GM19397 (cell line): ENCODE data around the gene ANKHD1.
A peak's percentile ranks its signal among the peaks of the same experiment; 100 is the strongest.

Experiments
- ATAC-seq: cut with Tn5 transposase; IDR thresholded peaks from one replicate; pipeline ENCODE4 v1.9.1; 2021; ENCODE audit warnings: mild to moderate bottlenecking, moderate library complexity; ENCODE audit not compliant: unreplicated experiment

ANKHD1 gene

DNA sequence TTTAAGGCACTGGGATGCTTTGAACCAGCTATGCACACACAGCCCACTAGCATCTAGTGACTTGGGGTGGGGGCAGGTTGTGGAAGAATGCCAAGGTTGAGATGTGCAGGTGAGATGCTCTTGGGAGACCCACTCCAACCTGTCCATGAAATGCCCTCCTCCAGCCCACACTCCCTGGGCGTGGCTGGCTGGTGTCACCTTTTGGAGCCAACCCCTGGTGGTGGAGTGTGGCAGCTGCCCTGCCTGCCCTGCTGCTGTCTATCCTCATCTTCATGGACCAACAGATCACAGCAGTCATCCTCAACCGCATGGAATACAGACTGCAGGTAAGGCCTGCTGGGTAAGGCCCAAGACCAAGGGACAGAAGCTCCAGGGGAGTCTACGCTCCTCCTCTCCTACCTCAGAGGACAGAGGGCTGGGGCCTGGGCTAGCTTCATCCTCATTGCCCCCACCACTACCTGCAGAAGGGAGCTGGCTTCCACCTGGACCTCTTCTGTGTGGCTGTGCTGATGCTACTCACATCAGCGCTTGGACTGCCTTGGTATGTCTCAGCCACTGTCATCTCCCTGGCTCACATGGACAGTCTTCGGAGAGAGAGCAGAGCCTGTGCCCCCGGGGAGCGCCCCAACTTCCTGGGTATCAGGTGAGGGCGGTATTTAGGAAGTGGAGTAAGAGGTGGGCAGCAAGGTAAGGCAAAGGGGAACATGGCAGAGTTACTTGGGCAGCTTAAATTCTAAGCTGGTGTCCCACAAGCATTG is 34.2 kb upstream of the ANKHD1 start:
- ATAC-seq = no peak

DNA sequence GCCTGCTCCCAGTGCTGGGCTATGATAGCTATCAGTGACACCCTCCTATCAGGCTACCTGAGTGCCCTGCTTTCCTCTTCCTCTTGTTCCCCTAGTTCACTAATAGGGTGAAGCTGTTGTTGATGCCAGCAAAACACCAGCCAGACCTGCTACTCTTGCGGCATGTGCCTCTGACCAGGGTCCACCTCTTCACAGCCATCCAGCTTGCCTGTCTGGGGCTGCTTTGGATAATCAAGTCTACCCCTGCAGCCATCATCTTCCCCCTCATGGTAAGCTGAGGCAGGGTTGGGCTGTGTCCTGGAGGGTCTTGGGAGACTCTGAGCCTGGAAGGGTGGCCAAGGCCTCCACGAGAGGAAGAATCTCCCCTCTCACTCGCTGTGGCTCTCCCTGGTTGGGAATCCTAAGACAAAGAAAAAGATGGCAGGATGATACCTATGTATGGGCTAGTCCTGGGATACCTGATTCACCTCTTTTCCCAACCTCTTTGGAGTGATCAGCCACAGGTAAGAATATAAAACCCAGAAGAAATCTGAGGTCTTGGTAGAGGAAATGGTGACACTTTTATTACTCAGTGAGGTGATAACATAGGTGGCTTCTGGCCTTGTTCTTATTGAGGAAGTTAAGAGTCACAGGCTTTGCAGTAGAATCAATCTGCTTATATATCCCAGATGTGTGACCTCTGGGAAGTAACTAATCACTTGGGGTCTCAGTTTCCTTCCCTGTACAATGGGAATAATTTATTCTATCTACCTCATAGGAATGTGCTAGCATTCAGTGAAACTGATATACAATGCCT is 30.1 kb upstream of the ANKHD1 start:
- no peak for ATAC-seq

DNA sequence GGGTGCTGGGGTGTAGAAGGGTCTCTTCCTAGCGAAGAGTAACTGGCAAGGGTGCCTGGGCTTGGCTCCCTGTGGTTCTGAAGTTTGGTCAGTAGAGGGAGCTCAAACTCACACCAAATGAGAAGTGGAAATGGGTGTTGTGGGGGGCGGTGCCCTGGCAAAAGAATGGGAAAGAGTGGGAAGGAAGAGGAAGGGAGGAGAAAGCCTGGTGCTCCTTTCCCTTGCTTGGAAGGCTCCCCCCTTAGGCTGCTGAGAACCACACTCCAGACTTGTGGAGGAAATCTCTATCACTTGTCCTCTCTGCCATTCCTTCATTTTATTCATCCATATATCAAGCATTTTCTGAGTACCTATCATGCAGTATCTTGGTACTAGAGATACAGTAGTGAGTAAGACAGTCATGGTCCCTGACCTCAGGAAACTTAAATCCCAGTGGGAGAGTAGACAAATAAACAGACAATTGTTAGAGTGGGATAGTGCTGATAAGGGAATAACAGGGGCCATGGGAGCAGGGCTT is 28.6 kb upstream of the ANKHD1 start:
- ATAC-seq = no peak

DNA sequence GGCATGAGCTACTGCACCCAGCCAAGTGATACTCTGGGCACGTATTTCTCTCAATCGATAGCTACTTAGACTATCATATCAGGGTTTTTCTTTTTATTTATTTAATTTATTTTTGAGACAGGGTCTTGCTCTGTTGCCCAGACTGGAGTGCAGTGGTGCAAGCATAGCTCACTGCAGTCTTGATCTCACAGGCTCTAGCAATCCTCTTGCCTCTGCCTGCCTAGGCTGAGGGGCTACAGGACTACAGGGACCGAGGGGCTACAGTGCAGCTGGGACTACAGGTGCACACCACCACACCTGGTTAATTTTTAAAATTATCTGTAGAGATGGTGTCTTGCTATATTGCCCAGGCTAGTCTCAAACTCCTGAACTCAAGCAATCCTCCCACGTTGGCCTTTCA is 20.3 kb upstream of the ANKHD1 start:
- ATAC-seq = no peak

DNA sequence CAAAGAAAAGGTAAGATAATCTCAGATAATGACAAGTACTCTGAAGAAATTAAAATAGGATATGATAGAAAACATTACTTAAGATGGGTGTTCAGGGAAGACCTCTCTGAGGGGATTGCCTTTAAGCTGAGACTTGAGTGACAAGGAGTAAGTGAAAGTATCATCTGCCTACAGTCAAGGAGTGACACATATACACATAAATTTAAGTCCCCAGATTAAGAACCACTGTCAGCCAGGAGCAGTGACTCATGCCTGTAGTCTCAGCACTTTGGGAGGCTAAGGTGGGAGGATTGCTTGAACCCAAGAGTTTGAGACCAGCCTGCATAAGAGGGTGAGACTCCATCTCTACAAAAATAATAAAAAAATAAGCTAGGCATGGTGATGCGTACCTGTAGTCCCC is 19.7 kb upstream of the ANKHD1 start:
- no peak for ATAC-seq

DNA sequence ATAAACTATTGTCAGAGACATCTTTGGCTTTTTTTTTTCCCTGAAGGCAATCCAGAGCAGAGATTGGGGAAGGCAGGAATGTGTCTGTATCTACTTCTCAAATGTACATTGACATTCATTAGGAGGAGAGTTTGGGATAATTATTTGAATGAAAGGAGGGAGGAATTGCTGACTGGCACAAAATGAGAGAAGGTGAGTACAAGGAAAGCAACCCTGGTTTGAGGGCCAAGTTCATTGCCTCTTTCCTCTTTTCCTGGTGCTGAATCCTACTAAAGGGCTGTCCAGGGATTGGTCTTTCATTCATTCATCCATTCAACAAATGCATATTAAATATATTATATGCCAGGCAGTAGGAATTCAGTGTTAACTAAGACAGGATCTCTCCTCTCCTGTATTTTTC is 18.8 kb upstream of the ANKHD1 start:
- ATAC-seq = no peak

DNA sequence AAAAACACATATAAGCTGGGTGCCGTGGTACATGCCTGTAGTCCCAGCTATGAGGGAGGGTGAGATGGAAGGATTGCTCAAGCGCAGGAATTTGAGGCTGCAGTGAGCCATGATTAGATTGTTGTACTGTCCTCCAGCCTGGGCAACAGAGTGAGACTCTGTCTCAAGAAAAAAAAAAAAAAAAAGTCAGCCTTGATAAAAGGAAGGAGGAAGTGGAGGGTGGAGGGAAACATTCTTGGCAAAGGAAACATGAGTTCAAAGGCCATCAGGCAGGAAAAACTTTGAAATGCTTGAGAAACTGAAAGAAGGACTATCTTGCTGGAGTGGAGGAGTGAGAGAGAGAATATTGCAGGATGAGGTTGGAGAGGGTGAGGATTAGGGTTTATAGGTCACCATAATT is 18.3 kb upstream of the ANKHD1 start:
- no peak for ATAC-seq

DNA sequence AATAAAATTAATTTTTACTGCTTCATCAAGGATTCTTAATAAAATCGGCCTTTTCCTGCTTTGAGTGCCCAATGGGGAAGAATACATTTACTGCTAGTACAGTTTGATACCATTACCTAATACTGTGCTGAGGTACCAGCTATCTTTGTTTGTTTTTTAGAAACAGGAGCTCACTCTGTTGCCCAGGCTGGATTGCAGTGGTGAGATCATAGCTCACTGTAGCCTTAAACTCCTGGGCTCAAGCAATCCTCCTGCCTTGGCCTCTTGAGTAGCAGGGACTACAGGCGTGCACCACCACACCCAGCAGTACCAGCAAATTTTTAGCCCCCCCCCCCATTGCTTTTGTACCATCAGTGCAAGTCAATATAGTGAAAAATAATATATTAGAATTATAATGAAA is 13.6 kb upstream of the ANKHD1 start:
- no peak for ATAC-seq

DNA sequence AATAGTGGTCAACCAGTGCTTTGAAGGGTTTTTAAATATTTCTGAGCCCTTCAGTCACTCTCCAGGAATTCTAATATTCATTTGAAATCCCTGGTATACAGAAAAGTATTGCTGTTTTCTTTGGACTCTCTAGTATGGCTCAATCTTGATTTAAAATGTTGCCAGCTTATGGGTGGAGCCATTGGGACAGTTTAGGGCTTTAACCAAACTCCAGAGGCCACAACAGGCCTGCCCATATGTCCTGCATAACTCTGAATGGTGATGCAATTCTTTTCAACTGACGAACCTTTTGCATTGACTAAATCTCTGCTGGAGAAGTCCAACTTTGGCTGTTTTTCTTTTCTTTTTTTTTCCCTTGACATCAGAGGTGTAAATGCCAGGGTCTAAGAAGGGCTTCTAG is 10.3 kb upstream of the ANKHD1 start:
- ATAC-seq = no peak

DNA sequence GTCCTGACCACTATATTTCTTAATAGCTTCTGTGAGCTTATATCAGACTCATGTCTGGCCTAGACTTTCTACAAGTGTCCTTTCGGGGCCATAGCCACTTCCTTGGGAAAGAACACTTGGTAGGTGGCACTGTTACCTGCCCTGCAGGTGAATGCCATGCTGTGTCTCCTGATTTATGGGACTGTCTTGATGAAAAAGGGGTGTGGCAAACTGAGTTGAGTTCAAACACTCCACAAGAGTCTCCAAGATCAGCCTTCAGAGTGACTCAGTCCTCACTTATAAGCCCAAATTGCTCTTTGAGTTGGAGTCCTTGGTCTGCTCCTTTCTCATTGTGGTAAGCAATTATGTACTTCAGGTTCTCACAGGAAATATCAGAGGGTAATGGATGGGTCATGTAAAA is 9.9 kb upstream of the ANKHD1 start:
- ATAC-seq = no peak

DNA sequence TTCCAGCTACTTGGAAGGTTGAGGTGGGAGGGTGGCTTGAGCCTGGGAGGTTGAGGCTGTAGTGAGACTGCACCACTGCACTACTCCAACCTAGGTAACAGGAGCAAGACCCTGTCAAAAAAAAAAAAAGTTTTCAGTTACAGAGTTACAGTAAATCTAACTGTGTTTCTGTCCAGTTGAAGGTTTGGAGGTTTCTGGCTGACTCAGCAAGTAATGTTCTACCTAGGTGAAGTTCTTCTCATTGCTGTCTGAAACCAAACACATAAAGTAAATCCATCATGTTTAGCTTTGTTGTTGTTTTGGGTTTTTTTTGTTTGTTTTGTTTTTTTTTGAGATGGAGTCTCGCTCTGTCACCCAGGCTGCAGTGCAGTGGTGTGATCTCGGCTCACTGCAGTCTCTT is 7.9 kb upstream of the ANKHD1 start:
- ATAC-seq = no peak

DNA sequence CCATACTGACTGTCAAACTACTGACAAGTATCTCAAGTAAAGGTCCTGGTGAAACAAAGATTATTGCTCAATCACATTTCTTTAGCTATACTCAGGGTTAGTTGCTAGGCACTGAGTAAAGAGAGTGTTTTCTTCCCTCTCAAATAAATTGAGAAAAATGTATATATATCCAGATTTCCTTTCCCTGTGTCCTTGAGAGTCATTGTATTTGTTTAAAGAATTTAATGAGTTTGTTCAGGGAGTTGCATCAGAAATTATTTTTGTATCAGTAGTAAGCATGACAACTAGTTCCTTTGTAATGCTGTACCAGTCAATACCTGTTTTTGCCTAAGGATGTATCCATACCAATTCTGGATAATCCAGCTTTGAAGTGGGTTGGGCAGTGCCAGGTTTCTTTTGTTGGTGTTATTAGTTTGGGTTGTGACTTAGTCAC is 3.2 kb upstream of the ANKHD1 start:
- ATAC-seq = no peak

DNA sequence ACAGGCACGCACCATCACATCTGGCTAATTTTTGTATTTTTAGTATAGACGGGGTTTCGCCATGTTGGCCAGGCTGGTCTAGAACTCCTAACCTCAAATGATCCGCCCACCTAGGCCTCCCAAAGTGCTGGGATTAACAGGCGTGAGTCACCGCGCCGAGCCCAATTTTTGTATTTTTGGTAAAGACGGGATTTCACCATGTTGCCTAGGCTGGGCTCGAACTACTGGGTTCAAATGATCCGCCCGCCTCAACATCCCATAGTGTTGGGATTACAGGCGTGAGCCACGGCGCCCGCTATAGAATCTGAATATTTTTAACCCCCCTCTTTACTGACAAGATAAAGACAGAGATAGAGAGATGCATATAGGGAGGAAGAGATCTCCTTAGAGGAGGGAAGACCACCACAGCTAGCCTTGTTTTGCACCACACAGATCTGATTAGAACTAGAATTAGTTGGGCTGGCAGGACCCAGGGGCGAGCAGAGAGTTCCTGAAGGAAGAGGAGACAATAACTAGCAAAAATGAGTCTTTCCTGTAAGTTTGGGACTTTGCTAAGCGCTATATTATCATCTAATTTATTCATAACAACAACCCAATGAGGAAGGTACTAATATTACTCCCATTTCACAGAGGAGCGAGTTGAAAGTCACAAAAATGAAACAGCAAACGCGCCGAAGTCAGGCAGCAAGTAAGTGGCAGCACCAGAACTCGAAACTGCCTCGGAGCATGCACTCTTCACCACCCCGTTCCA is 1.5 kb upstream of the ANKHD1 start:
- peak; percentile 1 for ATAC-seq

DNA sequence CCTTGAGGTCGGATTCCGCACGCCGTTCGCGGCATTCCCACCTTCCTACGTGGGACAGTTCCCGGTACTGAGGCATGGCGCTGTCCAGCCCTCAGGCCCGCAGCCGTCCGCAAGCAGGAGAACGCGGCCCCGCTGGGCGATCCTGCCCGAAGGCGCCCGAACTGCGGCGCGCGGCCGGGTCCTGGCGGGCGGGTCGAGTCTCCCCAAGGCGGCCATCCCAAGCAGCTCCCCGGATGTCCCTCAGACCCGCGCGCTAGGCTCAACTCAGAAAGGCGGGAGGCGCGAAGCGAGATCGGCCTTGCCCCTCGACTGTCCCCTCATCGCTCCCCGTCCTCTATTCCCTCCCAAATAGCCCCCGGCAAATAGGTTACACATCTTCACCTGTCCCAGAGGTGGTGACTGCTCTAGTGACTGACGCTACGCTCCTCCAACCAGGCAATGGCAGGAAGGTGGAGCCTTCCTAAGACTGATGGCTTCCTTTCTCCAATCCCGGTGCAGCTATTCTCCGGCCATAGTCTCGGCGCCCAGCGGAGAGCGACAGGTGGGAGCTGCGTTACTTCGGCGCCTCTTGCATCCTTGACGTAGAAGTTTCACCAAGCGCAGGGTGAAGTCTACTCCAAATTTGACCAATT is 787 bp upstream of the ANKHD1 start:
- ATAC-seq = peak; percentile 62

DNA sequence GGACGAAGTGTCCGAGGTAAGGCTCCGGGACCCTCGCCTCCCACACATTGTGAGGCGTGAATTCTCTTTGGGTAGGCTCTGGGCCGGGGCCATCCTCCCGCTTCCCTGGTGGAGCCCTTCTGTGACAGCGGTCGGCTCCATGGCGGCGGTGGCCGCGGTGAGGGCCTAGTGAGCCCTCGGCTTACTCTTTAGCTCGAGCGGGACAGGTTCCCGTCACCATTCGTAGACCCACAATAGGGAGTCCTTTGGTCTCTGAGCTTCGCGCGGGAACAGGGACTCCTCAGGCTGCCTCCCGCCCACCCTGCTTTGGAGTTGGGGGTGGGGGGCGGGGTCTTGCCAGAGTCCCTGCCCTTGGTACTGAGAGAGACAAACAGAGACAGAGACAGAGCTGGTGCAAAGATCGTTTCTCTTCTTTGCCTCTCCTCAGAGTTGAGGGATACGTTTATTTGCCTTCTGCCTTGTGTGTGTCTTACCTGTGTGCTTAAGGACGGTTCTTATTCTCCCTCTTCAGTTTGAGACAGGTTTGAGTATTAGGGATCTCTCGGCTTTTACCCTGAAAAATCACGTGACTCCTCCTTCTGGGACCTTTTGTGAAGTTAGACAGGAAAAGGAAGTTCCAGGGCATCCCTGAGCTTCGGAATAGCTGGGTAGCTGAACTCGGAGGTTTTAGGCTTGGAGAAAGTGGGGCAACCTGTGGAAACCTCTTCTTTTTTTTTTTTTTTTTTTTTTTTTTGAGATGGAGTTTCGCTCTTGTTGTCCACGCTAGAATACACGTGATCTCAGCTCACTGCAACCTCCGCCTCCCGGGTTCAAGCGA is 833 bp downstream of the ANKHD1 start:
- no peak for ATAC-seq

DNA sequence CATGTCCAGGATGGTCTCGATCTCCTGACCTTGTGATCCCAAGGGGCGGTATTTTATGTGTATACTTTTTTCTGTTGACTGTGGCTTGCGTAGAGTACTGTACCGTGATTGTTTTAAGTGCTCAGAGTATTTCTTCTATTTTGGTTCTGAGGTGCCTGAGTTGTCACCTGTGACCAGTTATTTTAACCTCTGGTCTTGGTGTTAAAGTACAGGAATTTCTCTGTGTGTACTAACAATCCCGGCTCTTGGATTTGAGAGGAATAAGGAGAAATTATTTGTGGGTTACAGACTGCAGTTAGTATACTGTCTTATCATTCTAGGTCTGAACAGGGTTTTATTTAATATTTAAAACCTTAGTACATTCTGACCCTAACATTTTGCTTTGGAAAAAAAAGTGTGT is 2.0 kb downstream of the ANKHD1 start:
- ATAC-seq = no peak

DNA sequence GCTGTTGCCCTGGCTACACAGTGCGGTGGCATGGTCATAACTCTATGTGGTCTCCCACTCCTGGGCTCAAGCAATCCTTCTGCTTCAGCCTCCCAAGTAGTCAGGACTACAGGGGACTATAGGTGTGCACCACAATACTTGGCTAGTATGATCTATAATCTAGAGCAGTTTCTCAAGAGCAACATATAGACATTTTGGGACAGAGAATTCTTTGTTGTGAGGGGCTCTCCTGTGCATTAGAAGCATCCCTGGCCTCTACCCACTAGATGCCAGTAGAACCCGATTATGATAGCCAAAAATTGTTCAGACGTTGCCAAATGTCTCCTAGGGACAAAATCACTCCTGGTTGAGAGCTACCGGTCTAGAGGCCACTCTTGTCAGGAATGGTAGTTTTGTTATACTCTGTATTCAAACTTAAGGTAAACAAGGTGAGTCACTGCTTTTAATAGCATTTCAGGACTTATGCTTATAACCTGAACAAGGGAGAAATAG is 7.2 kb downstream of the ANKHD1 start:
- no peak for ATAC-seq

DNA sequence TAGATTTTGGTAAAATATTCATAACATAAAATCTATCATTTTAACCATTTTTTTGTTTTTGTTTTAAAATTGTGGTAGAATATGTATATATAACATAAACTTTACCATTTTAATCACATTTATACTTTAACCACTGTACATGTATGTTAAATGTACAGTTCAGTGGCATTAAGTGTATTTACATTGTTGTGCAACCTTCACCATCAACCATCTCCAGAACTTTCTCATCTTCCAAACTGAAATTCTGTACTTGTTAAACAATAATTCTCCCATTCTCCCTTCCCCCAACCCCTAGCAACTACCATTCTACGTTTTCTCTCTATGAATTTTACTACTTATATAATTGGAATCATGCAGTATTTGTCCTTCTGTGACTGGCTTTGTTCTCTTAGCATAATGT is 11.6 kb downstream of the ANKHD1 start:
- ATAC-seq = no peak

DNA sequence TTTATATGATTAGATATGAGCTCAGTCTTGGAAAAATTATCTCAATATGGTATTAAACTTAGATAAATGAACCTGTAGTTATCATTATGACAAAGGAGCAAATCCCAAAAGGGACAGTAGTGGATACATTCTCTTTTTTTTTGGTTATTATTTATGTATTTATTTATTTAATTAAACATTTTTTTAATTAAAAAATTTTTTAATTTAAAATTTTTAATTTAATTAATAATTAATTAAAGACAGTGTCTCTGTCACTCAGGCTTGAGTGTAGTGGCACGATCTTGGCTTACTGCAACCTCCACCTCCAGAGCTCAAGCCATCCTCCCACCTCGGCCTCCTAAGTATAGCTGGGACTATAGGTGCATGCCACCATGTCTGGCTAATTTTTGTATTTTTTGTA is 15.6 kb downstream of the ANKHD1 start:
- no peak for ATAC-seq
